ENCODE data around the gene SNCG.

Gene SNCG

GRCh38 chr10:86954681-86955500 is 3.5 kb upstream of the SNCG start:
- Histone ChIP-seq H3K27ac (ENCODE audit: low read depth, low read length) (no peak overlapping the region), H3K79me2 (ENCODE audit: control insufficient read depth, insufficient read depth, low read length, unreplicated experiment) (no peaks in the 10 kb centered on the region), H3K4me3 (ENCODE audit: low read depth, low read length) (no peak overlapping the region)

GRCh38 chr10:86955501-86956194 is 2.8 kb upstream of the SNCG start:
- H3K79me2 ChIP-seq (ENCODE audit: control insufficient read depth, insufficient read depth, low read length, unreplicated experiment) = no peaks in the 10 kb centered on the region
- H3K4me1 ChIP-seq (ENCODE audit: control insufficient read depth, insufficient read depth, low read length, unreplicated experiment) = peaks cover 28% of the 10 kb centered on the region
- no peak overlapping the region for H2AFZ ChIP-seq (ENCODE audit: low read length, unreplicated experiment)
- H3K27ac ChIP-seq (ENCODE audit: low read depth, low read length) = no peak overlapping the region
- H3K27me3 ChIP-seq (ENCODE audit: insufficient read depth, low read length) = no peaks in the 10 kb centered on the region
- no peaks in the 10 kb centered on the region for H3K36me3 ChIP-seq (ENCODE audit: insufficient read depth, low read length)
- H3K4me3 ChIP-seq (ENCODE audit: low read depth, low read length) = no peak overlapping the region

More at GRCh38 chr10:86954681-86955500, 3.5 kb upstream of the SNCG start:
- Histone ChIP-seq H2AFZ (ENCODE audit: low read length, unreplicated experiment) (no peak overlapping the region), H3K4me1 (ENCODE audit: control insufficient read depth, insufficient read depth, low read length, unreplicated experiment) (peaks cover 20% of the 10 kb centered on the region), H3K27me3 (ENCODE audit: insufficient read depth, low read length) (no peaks in the 10 kb centered on the region), H3K36me3 (ENCODE audit: insufficient read depth, low read length) (no peaks in the 10 kb centered on the region)

- Histone ChIP-seq H3K27me3 (ENCODE audit: insufficient read depth, low read length) (no peaks in the 10 kb centered on the region), H2AFZ (ENCODE audit: low read length, unreplicated experiment) (no peak overlapping the region), H3K4me1 (ENCODE audit: control insufficient read depth, insufficient read depth, low read length, unreplicated experiment) (peaks cover 30% of the 10 kb centered on the region)
Observed at GRCh38 chr10:86956195-86956847, 2.1 kb upstream of the SNCG start.

GRCh38 chr10:86956848-86957448 is 1.5 kb upstream of the SNCG start:
- H3K79me2 ChIP-seq (ENCODE audit: control insufficient read depth, insufficient read depth, low read length, unreplicated experiment) = no peaks in the 10 kb centered on the region
- H3K27me3 ChIP-seq (ENCODE audit: insufficient read depth, low read length) = no peaks in the 10 kb centered on the region
- H3K4me1 ChIP-seq (ENCODE audit: control insufficient read depth, insufficient read depth, low read length, unreplicated experiment) = peaks cover 33% of the 10 kb centered on the region
- H3K36me3 ChIP-seq (ENCODE audit: insufficient read depth, low read length) = no peaks in the 10 kb centered on the region
- H3K27ac ChIP-seq (ENCODE audit: low read depth, low read length) = no peak overlapping the region
- H3K4me3 ChIP-seq (ENCODE audit: low read depth, low read length) = no peak overlapping the region
- no peak overlapping the region for H2AFZ ChIP-seq (ENCODE audit: low read length, unreplicated experiment)

More at GRCh38 chr10:86956195-86956847, 2.1 kb upstream of the SNCG start:
- no peaks in the 10 kb centered on the region for H3K79me2 ChIP-seq (ENCODE audit: control insufficient read depth, insufficient read depth, low read length, unreplicated experiment)
- no peak overlapping the region for H3K27ac ChIP-seq (ENCODE audit: low read depth, low read length)
- H3K36me3 ChIP-seq (ENCODE audit: insufficient read depth, low read length) = no peaks in the 10 kb centered on the region
- no peak overlapping the region for H3K4me3 ChIP-seq (ENCODE audit: low read depth, low read length)

- H3K4me3 ChIP-seq (ENCODE audit: low read depth, low read length) = no peak within 1 kb of the TSS
Observed at GRCh38 chr10:86957471-86958115, 806 bp upstream of the SNCG start, which contains the start of gene MMRN2. Gene MMRN2 (minus strand): TSS chr10:86957615. CDS start chr10:86957541, 74 bp downstream.

GRCh38 chr10:86958901-86959736 is 720 bp downstream of the SNCG start:
- Histone ChIP-seq H3K4me3 (ENCODE audit: low read depth, low read length) (peak overlapping the region; percentile 23; the same call in 1 of the 2 replicates), H2AFZ (ENCODE audit: low read length, unreplicated experiment) (no peak overlapping the region), H3K79me2 (ENCODE audit: control insufficient read depth, insufficient read depth, low read length, unreplicated experiment) (no peaks in the 10 kb centered on the region), H3K4me1 (ENCODE audit: control insufficient read depth, insufficient read depth, low read length, unreplicated experiment) (peaks cover 30% of the 10 kb centered on the region), H3K36me3 (ENCODE audit: insufficient read depth, low read length) (no peaks in the 10 kb centered on the region), H3K27ac (ENCODE audit: low read depth, low read length) (peak overlapping the region; percentile 48), H3K27me3 (ENCODE audit: insufficient read depth, low read length) (no peaks in the 10 kb centered on the region)

More at GRCh38 chr10:86957471-86958115, 806 bp upstream of the SNCG start, which contains the start of gene MMRN2:
- Histone ChIP-seq H3K36me3 (ENCODE audit: insufficient read depth, low read length) (no peaks in the 10 kb centered on the region), H3K27me3 (ENCODE audit: insufficient read depth, low read length) (no peaks in the 10 kb centered on the region), H3K4me1 (ENCODE audit: control insufficient read depth, insufficient read depth, low read length, unreplicated experiment) (peaks cover 33% of the 10 kb centered on the region), H3K27ac (ENCODE audit: low read depth, low read length) (no peak within 1 kb of the TSS), H3K79me2 (ENCODE audit: control insufficient read depth, insufficient read depth, low read length, unreplicated experiment) (no peaks in the 10 kb centered on the region), H2AFZ (ENCODE audit: low read length, unreplicated experiment) (no peak within 1 kb of the TSS)

DNA sequence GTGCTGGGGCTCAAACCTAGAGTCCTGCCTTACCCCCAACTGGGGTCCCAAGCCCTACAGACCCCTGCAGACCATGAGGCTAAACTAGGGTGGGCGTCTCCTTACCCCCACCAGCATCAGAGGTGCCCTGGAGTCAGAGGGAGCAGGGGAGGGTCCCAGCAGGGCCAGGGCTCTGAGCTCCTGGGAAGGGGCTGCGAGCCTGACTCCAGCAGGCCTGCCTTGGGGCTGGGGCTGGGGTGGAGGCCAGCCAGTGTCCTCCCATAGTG is 1.3 kb downstream of the SNCG start:
- peak overlapping the region; percentile 23; the same call in 1 of the 2 replicates for H3K4me3 ChIP-seq (ENCODE audit: low read depth, low read length)

GRCh38 chr10:86960003-86960862 is 1.8 kb downstream of the SNCG start:
- Histone ChIP-seq H2AFZ (ENCODE audit: low read length, unreplicated experiment) (no peak overlapping the region), H3K36me3 (ENCODE audit: insufficient read depth, low read length) (no peaks in the 10 kb centered on the region), H3K27me3 (ENCODE audit: insufficient read depth, low read length) (no peaks in the 10 kb centered on the region), H3K4me1 (ENCODE audit: control insufficient read depth, insufficient read depth, low read length, unreplicated experiment) (peaks cover 29% of the 10 kb centered on the region), H3K4me3 (ENCODE audit: low read depth, low read length) (0 out of 2 replicates have a peak overlapping the region, but pooled peaks have one; percentile 23), H3K27ac (ENCODE audit: low read depth, low read length) (no peak overlapping the region), H3K79me2 (ENCODE audit: control insufficient read depth, insufficient read depth, low read length, unreplicated experiment) (no peaks in the 10 kb centered on the region)

More for the DNA sequence above, 1.3 kb downstream of the SNCG start:
- Histone ChIP-seq H2AFZ (ENCODE audit: low read length, unreplicated experiment) (no peak overlapping the region), H3K4me1 (ENCODE audit: control insufficient read depth, insufficient read depth, low read length, unreplicated experiment) (peaks cover 29% of the 10 kb centered on the region), H3K79me2 (ENCODE audit: control insufficient read depth, insufficient read depth, low read length, unreplicated experiment) (no peaks in the 10 kb centered on the region), H3K27ac (ENCODE audit: low read depth, low read length) (peak overlapping the region; percentile 48; the same call in 1 of the 2 replicates), H3K36me3 (ENCODE audit: insufficient read depth, low read length) (no peaks in the 10 kb centered on the region), H3K27me3 (ENCODE audit: insufficient read depth, low read length) (no peaks in the 10 kb centered on the region)

DNA sequence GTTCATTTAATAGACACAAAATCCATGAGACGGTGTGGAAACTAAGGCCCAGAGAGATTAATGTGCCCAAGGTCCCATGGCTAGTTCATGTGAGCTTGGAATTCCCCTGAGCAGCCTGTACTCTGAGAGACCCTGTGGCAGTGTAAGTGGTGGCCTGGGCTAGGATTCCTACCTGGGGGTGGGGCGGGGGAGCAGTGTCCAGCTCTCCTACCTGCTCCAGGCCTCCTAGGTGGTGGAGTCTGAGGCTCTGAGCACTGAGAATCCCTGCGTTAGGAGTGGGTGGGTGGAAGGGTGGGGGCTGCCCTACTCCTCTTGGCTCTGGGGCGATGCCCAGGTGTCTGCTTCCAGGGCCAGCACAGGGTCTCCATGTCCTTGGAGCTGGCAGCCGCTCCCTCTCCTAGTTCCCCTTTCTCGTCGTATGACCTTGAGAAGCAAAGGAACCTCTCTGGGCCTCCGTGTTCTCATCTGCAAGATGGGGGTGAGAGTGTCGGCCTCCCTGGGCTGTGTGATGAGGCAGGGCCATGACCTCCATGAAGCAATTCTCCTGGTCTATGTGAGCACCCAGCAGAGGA is 2.5 kb downstream of the SNCG start:
- Histone ChIP-seq H3K4me3 (ENCODE audit: low read depth, low read length) (no peak overlapping the region), H3K36me3 (ENCODE audit: insufficient read depth, low read length) (no peaks in the 10 kb centered on the region), H3K27ac (ENCODE audit: low read depth, low read length) (no peak overlapping the region), H2AFZ (ENCODE audit: low read length, unreplicated experiment) (no peak overlapping the region), H3K27me3 (ENCODE audit: insufficient read depth, low read length) (no peaks in the 10 kb centered on the region), H3K79me2 (ENCODE audit: control insufficient read depth, insufficient read depth, low read length, unreplicated experiment) (no peaks in the 10 kb centered on the region), H3K4me1 (ENCODE audit: control insufficient read depth, insufficient read depth, low read length, unreplicated experiment) (peaks cover 31% of the 10 kb centered on the region)
